ENCODE measurements around the gene LSS.

DNA sequence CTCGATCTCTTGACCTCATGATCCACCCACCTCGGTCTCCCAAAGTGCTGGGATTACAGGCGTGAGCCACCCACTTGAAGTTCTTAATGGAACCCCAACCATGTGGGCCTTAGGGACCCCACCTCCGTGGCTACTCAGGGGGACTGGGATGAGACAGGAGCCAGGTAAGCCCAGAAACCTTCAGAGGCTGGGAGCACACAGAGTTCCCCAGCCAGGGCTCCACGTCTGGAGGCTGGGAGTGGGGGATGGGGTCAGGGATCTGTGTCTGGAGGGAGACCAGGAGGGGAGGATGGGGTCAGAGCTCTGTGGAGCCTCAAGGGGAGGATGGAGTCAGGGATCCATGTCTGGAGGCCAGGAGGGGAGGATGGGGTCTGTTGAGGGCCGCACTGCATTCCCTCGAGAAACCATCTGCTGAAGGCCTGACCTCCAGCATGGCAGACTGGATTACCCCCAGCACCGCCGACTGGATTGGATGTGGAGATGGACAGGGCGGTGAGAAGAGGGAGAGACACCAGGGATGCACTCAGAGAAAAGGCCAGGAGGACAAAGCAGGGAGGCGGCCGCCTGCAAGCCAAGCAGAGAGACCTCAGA lies 71.1 kb downstream of the LSS start:
- TF ChIP-seq, protein P1, sequence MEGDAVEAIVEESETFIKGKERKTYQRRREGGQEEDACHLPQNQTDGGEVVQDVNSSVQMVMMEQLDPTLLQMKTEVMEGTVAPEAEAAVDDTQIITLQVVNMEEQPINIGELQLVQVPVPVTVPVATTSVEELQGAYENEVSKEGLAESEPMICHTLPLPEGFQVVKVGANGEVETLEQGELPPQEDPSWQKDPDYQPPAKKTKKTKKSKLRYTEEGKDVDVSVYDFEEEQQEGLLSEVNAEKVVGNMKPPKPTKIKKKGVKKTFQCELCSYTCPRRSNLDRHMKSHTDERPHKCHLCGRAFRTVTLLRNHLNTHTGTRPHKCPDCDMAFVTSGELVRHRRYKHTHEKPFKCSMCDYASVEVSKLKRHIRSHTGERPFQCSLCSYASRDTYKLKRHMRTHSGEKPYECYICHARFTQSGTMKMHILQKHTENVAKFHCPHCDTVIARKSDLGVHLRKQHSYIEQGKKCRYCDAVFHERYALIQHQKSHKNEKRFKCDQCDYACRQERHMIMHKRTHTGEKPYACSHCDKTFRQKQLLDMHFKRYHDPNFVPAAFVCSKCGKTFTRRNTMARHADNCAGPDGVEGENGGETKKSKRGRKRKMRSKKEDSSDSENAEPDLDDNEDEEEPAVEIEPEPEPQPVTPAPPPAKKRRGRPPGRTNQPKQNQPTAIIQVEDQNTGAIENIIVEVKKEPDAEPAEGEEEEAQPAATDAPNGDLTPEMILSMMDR (IDR thresholded peaks at IDR 0.05; ENCODE audit: low read length), result no peak
- TF ChIP-seq EZH2 (optimal IDR thresholded peaks at IDR 0.05; ENCODE audit: low read depth, low read length) (no peak), EZH2phosphoT487 (IDR thresholded peaks at IDR 0.05; ENCODE audit: low read length) (no peak)

All from MM.1S (cell line).